ENCODE results near the gene AFF1.

DNA sequence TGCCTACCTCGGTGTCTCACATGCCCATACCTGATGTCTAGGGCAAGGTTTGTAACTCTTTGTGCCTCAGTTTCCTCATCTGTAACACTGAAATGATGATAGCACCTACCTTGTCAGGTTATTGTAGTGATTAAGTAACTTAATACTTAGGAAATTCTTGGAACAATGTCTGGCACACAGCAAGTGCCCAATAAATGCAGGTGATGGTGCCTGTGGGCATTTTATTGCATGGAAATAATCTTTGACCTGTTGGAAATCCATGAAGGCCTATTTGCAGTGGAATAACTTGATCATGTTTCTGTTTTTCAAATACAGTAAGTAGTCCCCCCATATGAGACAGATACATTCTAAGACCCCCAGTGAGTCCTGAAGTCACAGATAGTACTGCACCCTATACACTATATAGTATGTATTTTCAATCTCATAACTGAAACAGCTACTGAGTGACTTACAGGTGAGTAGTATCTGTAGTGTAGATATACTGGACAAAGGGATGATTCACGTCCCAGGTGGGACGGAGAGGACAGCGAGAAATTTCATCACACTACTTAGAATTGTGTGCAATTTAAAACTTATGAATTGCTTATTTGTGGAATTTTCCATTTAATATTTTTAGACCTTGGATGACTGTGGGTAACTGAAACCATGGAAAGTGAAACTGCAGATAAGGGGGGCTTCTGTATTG, 42.1 kb downstream of the AFF1 start:
- TF ChIP-seq, protein P1, sequence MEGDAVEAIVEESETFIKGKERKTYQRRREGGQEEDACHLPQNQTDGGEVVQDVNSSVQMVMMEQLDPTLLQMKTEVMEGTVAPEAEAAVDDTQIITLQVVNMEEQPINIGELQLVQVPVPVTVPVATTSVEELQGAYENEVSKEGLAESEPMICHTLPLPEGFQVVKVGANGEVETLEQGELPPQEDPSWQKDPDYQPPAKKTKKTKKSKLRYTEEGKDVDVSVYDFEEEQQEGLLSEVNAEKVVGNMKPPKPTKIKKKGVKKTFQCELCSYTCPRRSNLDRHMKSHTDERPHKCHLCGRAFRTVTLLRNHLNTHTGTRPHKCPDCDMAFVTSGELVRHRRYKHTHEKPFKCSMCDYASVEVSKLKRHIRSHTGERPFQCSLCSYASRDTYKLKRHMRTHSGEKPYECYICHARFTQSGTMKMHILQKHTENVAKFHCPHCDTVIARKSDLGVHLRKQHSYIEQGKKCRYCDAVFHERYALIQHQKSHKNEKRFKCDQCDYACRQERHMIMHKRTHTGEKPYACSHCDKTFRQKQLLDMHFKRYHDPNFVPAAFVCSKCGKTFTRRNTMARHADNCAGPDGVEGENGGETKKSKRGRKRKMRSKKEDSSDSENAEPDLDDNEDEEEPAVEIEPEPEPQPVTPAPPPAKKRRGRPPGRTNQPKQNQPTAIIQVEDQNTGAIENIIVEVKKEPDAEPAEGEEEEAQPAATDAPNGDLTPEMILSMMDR (conservative IDR thresholded peaks at IDR 0.05 in 1 of 2, IDR thresholded peaks at IDR 0.05 in 1 of 2; ENCODE audit: extremely low read depth in 1 of 2, insufficient read depth in 1 of 2, low read depth in 1 of 2, low read length in 2 of 2): no peak
- no peak for TF ChIP-seq EZH2 (IDR thresholded peaks at IDR 0.05; ENCODE audit: borderline replicate concordance, low read length)

Measured in mammary epithelial cell (primary cell).